HTR-8/SVneo (cell line): ENCODE data around the gene SNTG2.
"Not testable (repeated sequence)": the region's sequence is repeated elsewhere in the genome, so short reads cannot be mapped to it uniquely, and the experiment has no call there.

Source experiments
- DNase-seq: peaks from one replicate; pipeline ENCODE4 v3.0.0; 2011; ENCODE audit warnings: low spot score, mixed read lengths; ENCODE audit not compliant: insufficient read length
- FAIRE-seq: peaks from 2 replicates; lab custom pipeline; 2011; peaks lifted over from hg19 to GRCh38; lab: Jason Lieb, UNC

The SNTG2 gene

GRCh38 chr2:1377473-1377872 lies 426.8 kb downstream of the SNTG2 start:
- DNase-seq (no peak), FAIRE-seq (no peak)

GRCh38 chr2:1378456-1379150 lies 428.0 kb downstream of the SNTG2 start:
- DNase-seq (no peak), FAIRE-seq (peak; percentile 9)

GRCh38 chr2:1381644-1382043 lies 431.0 kb downstream of the SNTG2 start:
- FAIRE-seq = no peak

GRCh38 chr2:1387954-1388725 lies 437.5 kb downstream of the SNTG2 start:
- not testable (repeated sequence) for FAIRE-seq, DNase-seq

More at GRCh38 chr2:1381644-1382043, 431.0 kb downstream of the SNTG2 start:
- no peak for DNase-seq

DNA sequence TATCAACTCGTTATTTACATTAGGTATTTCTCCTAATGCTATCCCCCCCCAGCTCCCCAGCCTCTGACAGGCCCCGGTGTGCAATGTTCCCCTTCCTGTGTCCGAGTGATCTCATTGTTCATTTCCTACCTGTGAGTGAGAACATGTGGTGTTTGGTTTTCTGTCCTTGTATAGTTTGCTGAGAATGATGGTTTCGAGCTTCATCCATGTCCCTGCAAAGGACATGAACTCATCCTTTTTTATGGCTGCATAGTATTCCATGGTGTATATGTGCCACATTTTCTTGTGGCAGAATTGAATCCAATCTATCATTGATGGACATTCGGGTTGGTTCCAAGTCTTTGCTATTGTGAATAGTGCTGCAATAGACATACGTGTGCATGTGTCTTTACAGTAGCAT lies 439.5 kb downstream of the SNTG2 start:
- DNase-seq, FAIRE-seq: not testable (repeated sequence)

DNA sequence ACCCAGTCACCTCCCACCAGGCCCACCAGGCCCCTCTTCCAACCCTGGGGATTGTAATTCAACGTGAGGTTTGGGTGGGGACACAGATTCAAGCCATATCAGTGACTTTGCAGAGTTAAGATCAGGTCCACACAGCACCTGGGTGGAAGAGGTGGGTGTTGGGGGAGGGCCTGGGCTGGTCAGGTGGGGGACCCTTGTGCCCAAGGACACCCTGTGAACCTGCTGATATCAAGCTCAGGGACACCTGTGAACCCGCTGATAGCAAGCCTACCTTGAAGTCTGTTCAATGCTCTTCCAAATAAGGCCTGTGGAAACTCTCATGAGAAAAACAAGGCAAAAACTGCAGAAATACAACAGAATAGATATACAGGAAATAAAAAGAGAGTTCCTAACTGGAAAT lies 442.7 kb downstream of the SNTG2 start:
- FAIRE-seq (no peak), DNase-seq (no peak)

- DNase-seq (no peak), FAIRE-seq (no peak)
Observed at GRCh38 chr2:1394709-1395408, 444.2 kb downstream of the SNTG2 start.

DNA sequence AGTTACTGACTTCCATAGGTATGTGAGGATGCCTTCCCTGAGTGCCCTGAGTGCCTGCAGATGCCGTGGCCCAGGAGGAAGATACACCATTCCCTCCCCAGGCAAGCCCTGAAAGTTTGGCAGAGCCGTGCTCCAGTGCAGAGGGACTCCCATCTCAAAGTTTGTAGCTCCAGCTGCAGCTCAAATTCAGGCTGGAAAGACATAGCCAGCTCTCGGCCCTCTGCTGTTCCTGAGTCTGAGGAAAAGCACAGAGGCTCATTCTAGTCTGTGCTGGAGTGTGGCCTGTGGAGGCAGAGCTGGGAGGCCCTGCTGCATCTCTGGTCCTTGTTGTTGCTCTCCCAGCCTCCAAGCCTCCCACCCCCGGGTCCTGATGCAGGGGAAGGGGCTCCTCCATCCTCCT lies 446.7 kb downstream of the SNTG2 start:
- FAIRE-seq = no peak
- DNase-seq = no peak

- DNase-seq (no peak), FAIRE-seq (no peak)
Observed at GRCh38 chr2:1398191-1398590, 447.5 kb downstream of the SNTG2 start.

DNA sequence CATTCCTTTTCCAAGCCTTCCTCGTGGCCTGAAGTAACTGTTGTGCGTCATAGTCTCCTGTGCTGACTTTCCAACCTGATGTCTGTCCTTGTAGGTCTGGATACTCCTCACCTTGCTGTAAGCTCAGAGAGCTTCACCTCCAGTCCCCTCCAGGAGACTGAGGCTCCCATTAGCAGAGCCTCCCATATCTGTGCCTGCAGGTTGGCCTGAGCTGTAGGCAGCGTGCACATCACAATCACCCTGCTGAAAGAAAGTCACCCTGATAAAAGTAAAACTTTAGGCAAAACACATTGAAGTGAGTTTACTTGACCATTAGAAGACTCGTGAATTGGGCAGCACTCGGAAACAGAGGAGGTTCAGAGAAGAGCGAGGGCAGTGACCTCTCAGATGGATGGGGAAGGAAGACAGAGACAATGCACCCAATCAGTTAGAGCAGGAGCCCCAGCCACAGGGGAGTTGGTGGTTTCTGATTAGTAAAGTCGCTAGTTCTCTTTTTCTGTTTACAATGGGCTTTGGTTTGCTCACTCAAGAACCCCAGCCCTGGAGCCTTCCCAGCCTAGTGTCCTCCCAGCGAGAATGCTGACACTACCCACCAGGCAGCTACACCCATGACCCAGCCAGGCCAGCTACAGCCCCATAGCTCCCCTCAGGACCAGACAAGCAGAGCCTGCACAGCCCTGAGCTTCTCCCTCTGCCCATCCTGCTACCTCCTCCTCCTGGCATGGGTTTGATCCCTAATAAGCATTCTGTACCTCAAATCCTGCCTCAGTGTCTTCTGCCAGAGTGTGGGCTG lies 450.5 kb downstream of the SNTG2 start:
- DNase-seq (no peak), FAIRE-seq (no peak)

- DNase-seq (no peak), FAIRE-seq (no peak)
Observed at GRCh38 chr2:1402064-1402463, 451.4 kb downstream of the SNTG2 start.

DNA sequence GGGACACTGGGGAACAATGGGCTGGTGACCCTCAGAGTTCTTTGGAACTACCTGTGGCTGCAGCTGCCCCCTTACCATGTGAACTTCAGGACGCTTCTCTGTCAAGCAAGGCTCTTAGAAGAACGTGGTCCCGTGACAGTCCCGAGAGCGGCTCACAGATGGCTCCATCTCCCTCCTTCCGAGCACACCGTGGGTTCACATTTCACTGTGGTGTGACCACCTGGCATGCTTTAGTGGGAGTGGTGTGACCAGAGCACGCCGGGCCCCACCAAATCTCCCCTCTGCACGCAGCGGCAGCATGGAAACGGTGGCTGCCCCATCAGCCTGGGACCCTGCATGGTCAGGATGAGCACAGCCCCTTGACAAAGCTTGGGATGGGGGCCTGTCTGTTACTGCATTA lies 452.9 kb downstream of the SNTG2 start:
- DNase-seq (no peak), FAIRE-seq (no peak)

DNA sequence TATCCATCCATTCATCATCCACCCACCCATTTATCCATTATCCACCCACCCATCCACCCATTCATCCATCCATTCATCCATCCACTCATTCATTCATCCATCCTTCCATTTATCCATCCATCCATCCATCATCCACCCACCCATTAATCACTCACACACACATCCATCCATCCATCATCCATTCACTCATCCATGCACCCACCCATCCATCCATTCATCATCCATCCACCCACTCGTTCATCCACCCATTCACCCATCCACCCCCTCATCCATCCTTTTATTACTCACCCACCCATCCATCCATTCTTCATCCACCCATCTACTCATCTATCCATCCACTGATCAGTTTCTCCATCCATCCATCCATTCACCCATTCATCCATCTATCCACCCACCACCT lies 454.5 kb downstream of the SNTG2 start:
- FAIRE-seq (peak; percentile 46), DNase-seq (no peak)

DNA sequence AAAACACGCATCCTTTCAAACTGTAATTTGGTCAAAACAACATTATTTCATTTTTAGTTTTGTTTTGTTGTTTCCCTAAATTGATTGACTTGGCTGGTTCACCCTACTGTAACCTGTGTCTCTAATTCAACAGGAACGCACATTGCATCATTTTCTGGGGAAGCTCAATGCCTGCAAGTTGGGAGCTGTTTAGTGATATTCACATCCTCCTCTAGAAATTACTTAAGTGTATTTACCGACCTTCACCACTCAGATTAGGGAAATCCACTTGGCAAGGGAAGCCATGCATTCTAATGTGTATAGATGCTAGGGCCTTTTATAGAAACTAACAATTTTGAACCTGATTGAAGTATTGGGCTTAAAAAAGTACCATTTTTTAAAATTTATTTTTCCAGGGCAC lies 455.3 kb downstream of the SNTG2 start:
- no peak for FAIRE-seq

DNA sequence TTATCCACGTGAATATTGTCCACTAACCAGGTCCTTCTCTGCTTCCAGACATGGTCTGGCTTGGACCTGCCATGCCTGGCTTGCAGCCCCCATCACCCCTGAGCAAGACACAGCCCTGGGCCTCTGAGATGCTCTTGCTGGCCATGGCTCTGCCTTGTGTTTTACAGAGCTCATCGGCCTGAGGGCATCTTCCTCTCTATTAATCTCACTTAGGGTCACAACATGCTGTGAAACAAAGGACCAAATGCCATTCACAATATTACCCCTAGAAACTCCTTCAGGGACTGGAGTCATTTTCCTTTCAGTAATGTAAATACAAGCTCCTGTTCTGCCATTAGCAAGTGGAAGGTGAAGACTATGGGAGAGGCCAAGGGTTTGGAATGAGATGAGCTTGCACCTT lies 455.8 kb downstream of the SNTG2 start:
- DNase-seq (no peak), FAIRE-seq (no peak)

More for the DNA sequence above, 455.3 kb downstream of the SNTG2 start:
- DNase-seq = no peak

DNA sequence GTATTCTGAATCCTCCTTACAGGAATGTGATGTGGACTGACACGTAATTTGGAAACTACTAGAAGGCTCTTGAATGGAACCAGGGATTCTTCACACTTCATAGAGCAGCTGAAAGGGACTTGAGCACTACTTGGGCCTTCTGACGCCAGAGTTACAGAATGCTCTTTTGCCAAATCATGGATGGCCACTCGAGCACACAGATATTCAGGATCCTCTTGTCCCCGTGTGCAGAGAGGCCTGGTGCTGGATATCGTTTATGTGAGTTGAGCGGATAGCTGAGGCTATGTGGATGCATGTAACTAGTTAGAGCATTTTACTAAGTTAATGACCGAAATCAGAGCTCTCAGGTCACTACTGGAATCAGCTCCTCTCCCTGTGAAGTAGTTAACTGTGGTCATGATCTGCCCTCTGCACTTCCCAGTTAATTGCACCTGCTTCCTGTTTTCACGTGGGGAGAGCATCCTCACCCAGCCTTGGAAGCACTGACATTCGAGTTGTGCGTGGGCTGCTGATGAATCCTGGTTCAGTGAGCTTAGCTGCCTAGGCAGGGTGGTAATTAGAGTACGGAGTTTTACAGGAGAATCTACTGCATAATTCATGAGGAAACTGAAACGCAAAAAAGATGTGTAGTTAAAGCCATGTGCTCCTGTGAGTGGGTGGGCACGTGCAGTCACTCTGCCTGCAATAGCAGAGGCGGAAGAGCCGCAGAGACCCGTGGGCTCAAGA lies 457.5 kb downstream of the SNTG2 start:
- no peak for DNase-seq
- FAIRE-seq = peak; percentile 52

DNA sequence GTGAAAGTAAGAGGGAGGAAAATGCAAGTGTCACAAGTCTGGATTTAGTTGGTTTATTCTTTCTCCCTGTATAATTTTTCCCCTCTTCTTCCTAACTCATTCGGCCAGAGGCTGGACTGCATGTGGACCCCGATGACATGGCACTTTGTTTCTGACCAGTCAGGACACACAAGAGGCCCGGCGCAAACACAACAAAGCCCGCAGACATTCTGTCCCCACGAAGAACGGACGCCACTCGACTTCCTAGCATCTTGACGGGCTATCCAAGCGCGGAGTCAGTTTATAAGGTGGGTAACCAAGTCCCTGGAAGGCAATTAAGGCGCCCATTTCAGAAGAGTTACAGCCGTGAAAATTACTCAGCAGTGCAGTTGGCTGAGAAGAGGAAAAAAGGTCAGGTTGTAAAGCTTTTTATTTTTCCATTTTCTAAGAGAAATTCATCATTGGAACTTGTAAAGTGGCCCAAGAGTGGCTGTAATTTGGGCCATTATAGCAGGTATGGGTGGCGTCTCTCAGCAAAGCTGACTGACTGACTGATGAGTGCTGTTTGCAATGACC lies 462.6 kb downstream of the SNTG2 start, which contains the start of gene TPO:
Gene TPO, plus strand, starts transcription at position 308 of the 555 bp plus-strand sequence. CDS start 946 bp downstream, outside the sequence.
- FAIRE-seq (no peak), DNase-seq (no peak)

- no peak for FAIRE-seq
- no peak for DNase-seq
Observed at GRCh38 chr2:1414121-1414520, 463.5 kb downstream of the SNTG2 start.

DNA sequence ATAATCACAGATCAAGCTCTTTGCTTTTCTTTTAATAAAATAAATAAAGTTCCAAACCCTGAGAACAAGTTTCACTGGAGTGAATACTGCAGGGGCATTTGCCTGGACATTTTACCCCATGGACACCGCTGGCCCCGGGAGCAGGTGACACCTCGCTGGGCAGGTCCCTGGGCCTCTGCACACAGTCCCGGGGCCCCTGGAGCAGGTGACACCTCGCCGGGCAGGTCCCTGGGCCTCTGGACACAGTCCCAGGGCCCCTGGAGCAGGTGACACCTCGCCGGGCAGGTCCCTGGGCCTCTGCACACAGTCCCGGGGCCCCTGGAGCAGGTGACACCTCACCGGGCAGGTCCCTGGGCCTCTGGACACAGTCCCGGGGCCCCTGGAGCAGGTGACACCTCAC lies 464.3 kb downstream of the SNTG2 start:
- FAIRE-seq, DNase-seq: not testable (repeated sequence)
